H9 (cell line): Measurements from ENCODE around the gene NKAIN2. TPM values are rescaled to one million over a fixed set of nuclear protein-coding genes. Genes with fewer than 3 reads are reported as not detected.

Experiments
- DNase-seq: peaks from one replicate; pipeline ENCODE4 v3.0.0-alpha.2; 2017
- H2AFZ ChIP-seq: one replicate; pipeline ENCODE4 v1.6.1; 2013; ENCODE audit warnings: mild to moderate bottlenecking, low read length, control low read depth, moderate library complexity
- H2AK5ac ChIP-seq: 2 replicates; pipeline ENCODE4 v1.6.1; 2013; ENCODE audit warnings: low read length, control low read depth, mixed read lengths; ENCODE audit not compliant: insufficient read length
- H2BK120ac ChIP-seq: one replicate; pipeline ENCODE4 v1.6.1; 2013; ENCODE audit warnings: low read depth, mild to moderate bottlenecking, low read length, control low read depth, inconsistent platforms; ENCODE audit not compliant: poor library complexity, severe bottlenecking
- H2BK12ac ChIP-seq: 2 replicates; pipeline ENCODE4 v1.6.1; 2013; ENCODE audit warnings: low read length, control low read depth, mixed read lengths, low read depth; ENCODE audit not compliant: insufficient read length
- H2BK15ac ChIP-seq: 2 replicates; pipeline ENCODE4 v1.6.1; 2013; ENCODE audit warnings: low read depth, low read length, control low read depth
- H2BK20ac ChIP-seq: one replicate; pipeline ENCODE4 v1.6.1; 2013; ENCODE audit warnings: low read depth, mild to moderate bottlenecking, low read length, control low read depth, inconsistent platforms; ENCODE audit not compliant: poor library complexity, severe bottlenecking
- H2BK5ac ChIP-seq: 2 replicates; pipeline ENCODE4 v1.6.1; 2013; ENCODE audit warnings: low read length, control low read depth, mixed read lengths; ENCODE audit not compliant: insufficient read length
- H3K14ac ChIP-seq: 2 replicates; pipeline ENCODE4 v1.6.1; 2013; ENCODE audit warnings: low read length, control low read depth; ENCODE audit not compliant: insufficient read depth
- H3K18ac ChIP-seq: 2 replicates; pipeline ENCODE4 v1.6.1; 2013; ENCODE audit warnings: low read depth, mild to moderate bottlenecking, mixed read lengths, low read length, control low read depth; ENCODE audit not compliant: insufficient read length
- H3K23ac ChIP-seq: 2 replicates; pipeline ENCODE4 v1.6.1; 2013; ENCODE audit warnings: low read length, control low read depth, mixed read lengths, low read depth; ENCODE audit not compliant: insufficient read length
- H3K23me2 ChIP-seq: 2 replicates; pipeline ENCODE4 v1.6.1; 2013; ENCODE audit warnings: low read depth, mild to moderate bottlenecking, mixed read lengths, low read length, control low read depth; ENCODE audit not compliant: insufficient read length, poor library complexity, severe bottlenecking
- H3K27ac ChIP-seq: 2 replicates; pipeline ENCODE4 v1.5.1; 2013; ENCODE audit warnings: low read length, control low read depth, mixed read lengths, low read depth; ENCODE audit not compliant: insufficient read length
- H3K27me3 ChIP-seq: 2 replicates; pipeline ENCODE4 v1.6.1; 2013; ENCODE audit warnings: low read length, control low read depth, inconsistent platforms; ENCODE audit not compliant: insufficient read depth
- H3K4ac ChIP-seq: 2 replicates; pipeline ENCODE4 v1.6.1; 2013; ENCODE audit warnings: low read depth, mild to moderate bottlenecking, control low read depth, inconsistent platforms, low read length, moderate library complexity
- H3K4me1 ChIP-seq: 2 replicates; pipeline ENCODE4 v1.6.1; 2013; ENCODE audit warnings: low read length, control low read depth, inconsistent platforms; ENCODE audit not compliant: insufficient read depth
- H3K4me2 ChIP-seq: 2 replicates; pipeline ENCODE4 v1.6.1; 2013; ENCODE audit warnings: low read length, control low read depth, mixed read lengths; ENCODE audit not compliant: insufficient read length, insufficient read depth
- H3K56ac ChIP-seq: 2 replicates; pipeline ENCODE4 v1.6.1; 2013; ENCODE audit warnings: low read depth, mild to moderate bottlenecking, mixed read lengths, low read length, control low read depth; ENCODE audit not compliant: insufficient read length
- H3K79me1 ChIP-seq: 2 replicates; pipeline ENCODE4 v1.6.1; 2013; ENCODE audit warnings: low read depth, mild to moderate bottlenecking, moderate library complexity, low read length, control low read depth, inconsistent platforms; ENCODE audit not compliant: insufficient read depth, poor library complexity, severe bottlenecking
- H3K79me2 ChIP-seq: 2 replicates; pipeline ENCODE4 v1.6.1; 2013; ENCODE audit warnings: low read length, control low read depth, inconsistent platforms; ENCODE audit not compliant: insufficient read depth
- H3K9ac ChIP-seq: 2 replicates; pipeline ENCODE4 v1.6.1; 2013; ENCODE audit warnings: low read length, control low read depth, mixed read lengths; ENCODE audit not compliant: insufficient read length; ENCODE audit errors: extremely low read depth
- H3K9me3 ChIP-seq: one replicate; pipeline ENCODE4 v1.6.1; 2013; ENCODE audit warnings: low read depth, low read length, inconsistent platforms; ENCODE audit not compliant: control insufficient read depth
- H3T11ph ChIP-seq: one replicate; pipeline ENCODE4 v1.6.1; 2013; ENCODE audit warnings: mild to moderate bottlenecking, low read length, control low read depth, inconsistent platforms
- H4K20me1 ChIP-seq: one replicate; pipeline ENCODE4 v1.6.1; 2013; ENCODE audit not compliant: control insufficient read depth, insufficient read length, insufficient read depth
- H4K5ac ChIP-seq: 2 replicates; pipeline ENCODE4 v1.6.1; 2013; ENCODE audit warnings: low read depth, mild to moderate bottlenecking, mixed read lengths, low read length, control low read depth; ENCODE audit not compliant: insufficient read length
- H4K8ac ChIP-seq: replicated peaks from 2 replicates; pipeline ENCODE4 v1.6.1; 2013; ENCODE audit warnings: low read length, control low read depth, mixed read lengths, low read depth; ENCODE audit not compliant: insufficient read length
- H4K91ac ChIP-seq: 2 replicates; pipeline ENCODE4 v1.6.1; 2013; ENCODE audit warnings: low read depth, mild to moderate bottlenecking, moderate library complexity, mixed read lengths, low read length, control low read depth; ENCODE audit not compliant: insufficient read length
- H3K27ac Mint-ChIP-seq, 3 experiments: 2 replicates in 2 of 3; 3 replicates in 1 of 3; pipeline ENCODE4 v1.8.0; 2020 to 2021; ENCODE audit warnings: mixed read lengths in 3 of 3, mild to moderate bottlenecking in 1 of 3, moderate library complexity in 1 of 3
- H3K27me3 Mint-ChIP-seq: 2 replicates; pipeline ENCODE4 v1.8.0; 2021; ENCODE audit warnings: low read depth, mild to moderate bottlenecking, moderate library complexity, mixed read lengths
- H3K36me3 Mint-ChIP-seq, 3 experiments: 2 replicates in 2 of 3; 3 replicates in 1 of 3; pipeline ENCODE4 v1.8.0; 2020 to 2021; ENCODE audit warnings: low read depth in 3 of 3, mixed read lengths in 3 of 3; ENCODE audit not compliant: insufficient read depth in 1 of 3
- H3K4me1 Mint-ChIP-seq, 2 experiments: 2 replicates each; pipeline ENCODE4 v1.8.0; 2020; ENCODE audit warnings: mixed read lengths in 2 of 2
- H3K4me3 Mint-ChIP-seq, 2 experiments: 2 replicates in 1 of 2; 3 replicates in 1 of 2; pipeline ENCODE4 v1.8.0; 2020 to 2021; ENCODE audit warnings: mild to moderate bottlenecking in 2 of 2, mixed read lengths in 2 of 2, moderate library complexity in 1 of 2
- H3K9me3 Mint-ChIP-seq, 2 experiments: 2 replicates in 1 of 2; 3 replicates in 1 of 2; pipeline ENCODE4 v1.8.0; 2020; ENCODE audit warnings: mild to moderate bottlenecking in 2 of 2, mixed read lengths in 2 of 2, moderate library complexity in 1 of 2
- CTCF ChIP-seq: fragments of 200-600 bp; sonication (generic); conservative IDR thresholded peaks from 3 replicates; pipeline ENCODE4 v1.8.0; 2021; ENCODE audit warnings: antibody characterized with exemption, mild to moderate bottlenecking
- WGBS: extraction: QIAGEN DNeasy Blood & Tissue Kit; methylation state at CpG from one replicate; pipeline ENCODE4 v1.1.7; 2013; ENCODE audit warnings: missing lambda C conversion rate, low lambda C conversion rate, mixed read lengths; ENCODE audit not compliant: insufficient read length; ENCODE audit errors: extremely low coverage; 5-methylcytosine and 5-hydroxymethylcytosine counted together
- total RNA-seq: library from RNA; stranded (reverse); gene quantifications from 2 replicates; pipeline ENCODE4 v1.2.1, GENCODE V29; 2021

Gene NKAIN2
- total RNA-seq, 1 experiment from 2014 or later = 0.17 TPM

DNA sequence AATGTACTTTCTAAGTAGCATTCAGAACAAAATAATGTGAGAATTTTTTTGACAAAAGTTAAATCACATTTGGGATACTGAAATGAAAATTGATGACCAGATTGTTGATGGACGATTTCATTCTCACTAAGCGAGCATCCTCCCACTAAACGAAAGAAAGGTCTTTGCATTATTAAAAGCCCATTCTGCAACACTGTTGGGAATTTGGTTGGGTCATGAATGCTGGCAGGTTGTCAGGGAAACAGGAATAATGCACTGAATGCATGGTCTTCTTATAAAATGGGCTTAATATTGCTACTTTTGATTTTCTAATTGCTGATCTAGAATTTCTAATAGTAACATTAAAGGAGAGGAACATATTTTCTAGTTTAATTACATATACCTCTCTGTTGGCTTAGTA lies 229.8 kb downstream of the NKAIN2 start:
- peaks cover 4 to 7% of the 10 kb centered on the region in 2 experiments; a peak in 3 of 4 replicates for H3K4me1 Mint-ChIP-seq
- Histone ChIP-seq H2BK120ac (no peak overlapping the region), H3T11ph (no peak overlapping the region), H2BK12ac (no peak overlapping the region), H4K8ac (no peak overlapping the region), H4K5ac (no peak overlapping the region), H4K20me1 (no peaks in the 10 kb centered on the region), H2BK20ac (no peak overlapping the region), H3K56ac (no peak overlapping the region), H3K4me2 (no peak overlapping the region), H3K79me1 (no peaks in the 10 kb centered on the region), H2AK5ac (no peak overlapping the region), H3K79me2 (no peaks in the 10 kb centered on the region), H4K91ac (no peak overlapping the region), H3K27ac (no peak overlapping the region), H2AFZ (no peak overlapping the region), H3K23me2 (no peaks in the 10 kb centered on the region), H3K18ac (no peak overlapping the region), H2BK5ac (no peak overlapping the region), H3K27me3 (no peaks in the 10 kb centered on the region), H3K9ac (no peak overlapping the region), H3K4ac (no peak overlapping the region), H3K14ac (no peak overlapping the region), H3K9me3 (no peaks in the 10 kb centered on the region), H2BK15ac (no peak overlapping the region), H3K4me1 (no peaks in the 10 kb centered on the region), H3K23ac (no peak overlapping the region)
- H3K27me3 Mint-ChIP-seq = peaks cover 10% of the 10 kb centered on the region
- H3K27ac Mint-ChIP-seq = no peak overlapping the region
- no peak for DNase-seq
- H3K9me3 Mint-ChIP-seq = no peaks in the 10 kb centered on the region
- no peak for TF ChIP-seq CTCF
- H3K36me3 Mint-ChIP-seq = no peaks in the 10 kb centered on the region
- H3K4me3 Mint-ChIP-seq = no peak overlapping the region
- WGBS = no CpG with 5 or more reads among the region's 3 CpGs
